HG03066 (cell line): ENCODE measurements around the gene TAOK1.
"Not testable (repeated sequence)": the region's sequence is repeated elsewhere in the genome, so short reads cannot be mapped to it uniquely, and the experiment has no call there.

ENCODE experiments used
- ATAC-seq: cut with Tn5 transposase; IDR thresholded peaks from one replicate; pipeline ENCODE4 v1.9.1; 2021; ENCODE audit warnings: low read depth; ENCODE audit not compliant: unreplicated experiment

The TAOK1 gene

DNA sequence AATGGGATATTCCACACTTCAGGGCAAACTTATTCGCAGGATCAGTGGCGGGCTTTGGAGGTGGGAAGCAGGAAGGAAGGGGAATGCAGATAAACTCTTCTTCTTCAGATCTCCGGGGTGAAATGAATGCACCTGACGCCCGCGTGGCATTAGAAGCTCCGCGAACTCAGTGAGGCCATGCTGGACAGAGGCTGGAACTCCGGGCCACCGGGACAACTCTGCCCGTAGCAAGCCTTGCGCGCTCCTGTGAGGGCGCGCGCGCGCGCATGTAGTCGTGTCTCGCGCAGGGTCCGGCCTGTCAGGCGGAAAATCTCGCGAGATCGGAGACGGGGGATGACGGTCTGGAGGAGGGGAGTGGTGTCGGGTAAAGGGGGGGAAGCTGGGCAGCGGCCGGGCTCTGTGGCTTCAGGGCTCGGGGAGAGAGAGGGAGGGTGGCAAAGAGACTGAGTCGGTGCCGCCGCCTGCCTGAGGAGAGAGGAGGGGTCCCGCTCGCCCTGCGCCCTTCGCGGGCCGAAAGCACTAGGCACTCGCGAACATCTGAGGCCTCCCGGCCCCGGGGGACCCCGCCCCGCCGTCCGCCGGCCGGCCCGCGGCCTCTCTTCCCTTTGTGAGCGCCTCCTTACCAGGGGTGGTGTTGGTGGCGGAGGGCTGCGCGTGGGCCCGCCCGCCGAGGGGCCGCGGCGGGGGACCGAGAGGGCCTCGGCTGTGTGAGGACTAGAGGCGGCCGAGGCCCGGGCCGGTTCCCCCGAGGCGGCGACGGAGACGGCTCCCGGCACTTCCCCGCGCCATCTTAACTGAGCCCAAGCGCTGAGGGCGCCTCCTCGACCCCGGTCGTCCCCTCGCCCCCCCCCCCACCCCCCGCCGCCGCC, at the start of gene TAOK1:
Gene TAOK1 (plus strand): TSS at position 382 of the 869 bp plus-strand sequence. CDS start 61,186 bp downstream, outside the sequence.
- ATAC-seq = peak; percentile 83

DNA sequence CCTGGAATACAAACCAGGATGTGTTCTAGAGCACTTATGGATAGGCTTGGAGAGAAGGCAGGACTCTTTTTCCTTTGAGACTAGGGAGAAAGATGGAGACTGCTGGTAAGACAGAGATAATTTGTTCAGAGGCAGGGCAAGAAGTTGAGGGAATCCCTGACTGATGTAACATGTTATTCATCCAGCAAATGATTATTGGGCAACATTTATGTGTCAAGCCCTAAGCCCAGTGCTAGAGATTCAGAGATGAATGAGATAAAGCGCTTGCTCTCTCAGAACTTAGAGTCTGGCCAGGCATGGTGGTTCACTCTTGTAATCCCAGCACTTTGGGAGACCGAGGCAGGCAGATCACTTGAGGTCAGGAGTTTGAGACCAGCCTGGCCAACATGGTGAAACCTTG, 48.4 kb upstream of the TAOK1 start:
- no peak for ATAC-seq

DNA sequence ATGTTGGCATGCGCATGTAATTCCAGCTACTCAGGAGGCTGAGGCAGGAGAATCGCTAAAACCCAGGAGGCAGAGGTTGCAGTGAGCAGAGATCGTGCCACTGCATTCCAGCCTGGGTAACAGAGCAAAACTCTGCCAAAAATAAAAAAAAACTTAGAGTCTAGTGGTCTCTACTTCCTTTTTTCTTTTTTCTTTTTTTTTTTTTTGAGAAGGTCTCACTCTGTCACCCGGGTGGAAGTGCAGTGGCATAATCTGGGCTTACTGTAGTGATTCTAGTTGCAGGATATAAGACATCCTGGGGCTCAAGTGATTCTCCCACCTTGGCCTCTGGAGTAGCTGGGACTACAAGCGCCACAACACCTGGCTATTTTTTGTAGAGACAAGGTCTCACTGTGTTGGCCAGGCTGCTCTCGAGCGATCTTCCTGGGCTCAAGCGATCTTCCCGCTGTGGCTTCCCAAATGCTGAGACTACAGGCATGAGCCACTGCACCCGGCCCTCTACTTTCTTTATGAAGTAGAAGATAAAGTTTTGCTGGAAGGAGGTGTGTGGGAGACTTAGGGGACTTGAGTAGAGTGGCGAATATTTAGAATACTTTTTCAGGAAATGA, 47.9 kb upstream of the TAOK1 start:
- no peak for ATAC-seq

DNA sequence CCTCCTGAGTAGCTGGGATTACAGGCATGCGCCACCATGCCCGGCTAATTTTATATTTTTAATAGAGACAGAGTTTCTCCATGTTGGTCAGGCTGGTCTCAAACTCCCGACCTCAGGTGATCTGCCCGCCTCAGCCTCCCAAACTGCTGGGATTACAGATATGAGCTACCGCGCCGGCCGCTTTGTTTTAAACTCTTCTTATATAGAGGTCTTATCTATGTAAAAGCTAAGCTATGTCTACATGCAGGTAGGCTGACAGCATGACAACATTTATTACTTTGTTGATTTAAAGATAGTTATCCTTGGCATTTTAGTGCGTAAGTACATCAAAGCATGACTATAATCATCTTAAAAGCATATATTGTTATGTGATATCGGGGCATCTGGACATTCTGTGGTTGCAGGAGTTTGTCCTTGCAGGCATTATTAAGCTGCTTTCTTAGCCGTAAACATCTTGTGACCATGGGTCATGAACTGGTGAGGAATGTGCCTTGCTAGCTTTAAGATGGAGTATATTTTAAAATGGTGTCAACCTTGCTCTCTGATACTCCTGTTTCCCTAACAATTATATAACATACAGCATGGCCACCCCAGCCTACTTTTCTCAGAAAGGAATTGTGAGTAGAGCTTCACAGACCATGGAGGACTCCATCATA, 45.8 kb upstream of the TAOK1 start:
- no peak for ATAC-seq

DNA sequence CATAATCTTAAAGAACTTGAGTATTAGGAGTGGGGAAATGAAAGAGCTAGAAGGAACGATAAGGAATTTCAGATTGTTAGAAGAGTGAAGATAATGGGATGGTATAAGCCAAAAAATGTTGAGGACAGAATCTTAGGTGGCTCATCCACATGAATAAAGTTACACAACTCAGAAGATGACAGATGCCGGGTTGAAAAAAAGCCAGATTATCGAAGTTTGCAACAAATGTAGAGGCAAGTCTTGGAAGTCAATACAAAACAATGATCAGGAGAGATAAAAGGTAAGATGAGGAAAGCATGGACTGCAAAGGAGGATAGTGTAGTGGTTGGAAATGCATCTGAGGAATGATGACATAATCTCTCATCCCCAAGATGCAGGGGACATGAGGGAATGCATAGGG, 45.1 kb upstream of the TAOK1 start:
- no peak for ATAC-seq

DNA sequence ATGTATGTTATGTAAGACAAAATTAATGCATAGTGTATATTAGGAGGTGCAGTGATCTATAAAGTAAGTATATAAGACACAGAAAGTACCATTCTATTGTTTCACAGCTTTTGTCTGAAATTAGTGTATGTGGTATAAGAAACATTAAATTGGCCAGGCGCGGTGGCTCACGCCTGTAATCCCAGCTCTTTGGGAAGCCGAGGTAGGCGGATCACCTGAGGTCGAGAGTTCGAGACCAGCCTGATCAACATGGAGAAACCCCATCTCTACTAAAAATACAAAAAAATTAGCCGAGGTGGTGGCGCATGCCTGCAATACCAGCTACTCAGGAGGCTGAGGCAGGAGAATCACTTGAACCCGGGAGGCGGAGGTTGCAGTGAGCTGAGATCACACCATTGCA, 44.7 kb upstream of the TAOK1 start:
- ATAC-seq = not testable (repeated sequence)

DNA sequence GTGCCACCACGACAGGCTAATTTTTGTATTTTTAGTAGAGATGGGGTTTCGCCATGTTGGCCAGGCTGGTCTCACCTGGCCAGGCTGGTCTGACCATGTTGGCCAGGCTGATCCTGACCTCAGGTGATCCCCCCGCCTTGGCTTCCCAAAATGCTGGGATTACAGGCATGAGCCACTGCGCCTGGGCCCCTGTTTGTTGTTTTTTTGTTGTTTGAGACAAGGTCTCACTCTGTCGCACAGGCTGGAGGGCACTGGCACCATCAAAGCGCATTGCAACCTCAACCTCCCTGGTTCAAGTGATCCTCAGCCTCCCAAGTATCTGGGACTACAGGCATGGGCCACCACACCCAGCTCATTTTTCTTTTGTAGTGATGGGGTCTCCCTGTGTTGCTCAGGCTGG, 43.7 kb upstream of the TAOK1 start:
- ATAC-seq = no peak

DNA sequence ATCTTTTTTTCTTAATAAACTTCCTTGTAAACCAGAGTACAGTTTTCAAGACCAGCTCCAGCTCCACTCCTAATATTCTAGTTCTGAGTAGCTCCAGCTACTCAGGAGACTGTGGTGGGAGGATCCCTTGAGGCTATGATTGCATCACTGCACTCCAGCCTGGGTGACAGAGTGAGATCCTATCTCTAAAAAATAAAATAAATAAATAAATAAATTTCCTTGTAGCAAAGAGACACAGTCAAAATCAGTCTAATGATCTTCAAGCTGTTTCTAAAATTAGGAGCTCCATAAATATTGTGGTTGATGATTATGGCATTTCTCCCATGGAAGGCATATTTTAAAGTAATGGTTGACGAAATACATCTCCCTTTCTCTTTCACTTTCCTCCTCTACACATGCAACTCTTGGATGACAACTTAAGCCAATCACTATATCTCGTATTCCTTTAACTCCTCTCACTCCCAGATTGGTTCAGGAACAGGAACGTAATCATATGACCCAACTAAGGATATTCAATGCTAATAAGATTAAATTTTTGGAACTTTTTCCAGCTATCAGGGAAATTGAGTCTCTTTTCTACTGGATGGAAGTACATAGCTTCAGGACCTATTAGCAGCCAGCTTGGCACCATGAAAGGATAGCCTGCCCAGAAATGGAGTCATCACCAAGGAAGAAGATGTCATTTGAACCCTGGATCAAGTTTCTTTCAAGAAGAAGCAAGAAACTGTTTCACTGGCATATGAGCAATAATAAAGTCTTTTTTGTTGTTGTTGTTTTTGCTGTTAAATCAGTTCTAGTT, 42.1 kb upstream of the TAOK1 start:
- no peak for ATAC-seq

DNA sequence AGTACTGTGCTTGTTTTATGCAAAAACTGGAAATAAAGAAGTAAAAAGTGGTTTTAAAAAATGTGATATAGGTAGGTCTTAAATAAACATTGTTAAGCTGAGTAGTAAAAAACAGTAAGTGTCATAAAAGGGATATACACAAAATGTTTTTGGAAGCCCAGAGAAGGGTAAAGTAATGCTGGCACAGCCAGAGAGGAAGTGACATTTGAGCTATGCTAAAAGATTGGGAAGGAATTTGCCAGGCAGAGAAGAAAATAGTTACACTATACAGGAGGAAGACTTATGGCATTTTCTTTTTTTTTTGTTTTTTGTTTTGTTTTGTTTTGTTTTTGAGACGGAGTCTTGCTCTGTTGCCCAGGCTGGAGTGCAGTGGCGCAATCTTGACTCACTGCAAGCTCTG, 40.8 kb upstream of the TAOK1 start:
- no peak for ATAC-seq

DNA sequence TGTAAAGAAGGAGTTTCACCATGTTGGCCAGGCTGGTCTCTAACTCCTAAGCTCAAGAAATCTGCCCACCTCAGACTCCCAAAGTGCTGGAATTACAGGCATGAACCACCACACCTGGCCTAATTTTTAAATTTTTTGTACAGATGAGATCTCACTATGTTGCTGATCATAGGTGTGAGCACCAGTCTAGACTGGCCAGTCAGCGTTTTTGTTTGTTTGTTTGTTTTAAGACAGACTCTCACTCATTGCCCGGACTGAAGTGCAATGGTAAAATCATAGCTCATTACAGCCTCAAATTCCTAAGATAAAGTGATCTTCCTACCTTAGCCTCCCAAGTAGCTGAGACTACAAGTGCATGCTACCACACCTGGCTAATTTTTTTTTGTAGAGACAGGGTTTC, 38.0 kb upstream of the TAOK1 start:
- ATAC-seq = no peak

DNA sequence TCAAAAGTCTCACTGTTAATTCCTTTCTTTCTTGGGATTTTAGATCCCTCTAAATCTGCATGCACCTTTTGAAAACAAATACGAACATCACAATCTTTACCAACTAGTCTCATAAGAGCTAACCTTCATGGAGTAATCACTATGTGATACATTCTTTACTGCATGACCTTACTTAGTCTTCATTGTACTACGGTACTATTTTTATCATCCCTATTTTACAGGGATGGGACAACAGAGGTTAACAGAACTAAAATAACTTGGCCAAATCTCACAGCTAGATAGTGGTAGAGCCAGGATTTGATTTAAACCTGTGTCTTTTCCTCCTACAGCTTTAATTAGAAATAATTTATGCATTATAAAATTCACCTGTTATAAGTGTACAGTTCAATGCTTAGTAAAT, 32.9 kb upstream of the TAOK1 start:
- no peak for ATAC-seq

DNA sequence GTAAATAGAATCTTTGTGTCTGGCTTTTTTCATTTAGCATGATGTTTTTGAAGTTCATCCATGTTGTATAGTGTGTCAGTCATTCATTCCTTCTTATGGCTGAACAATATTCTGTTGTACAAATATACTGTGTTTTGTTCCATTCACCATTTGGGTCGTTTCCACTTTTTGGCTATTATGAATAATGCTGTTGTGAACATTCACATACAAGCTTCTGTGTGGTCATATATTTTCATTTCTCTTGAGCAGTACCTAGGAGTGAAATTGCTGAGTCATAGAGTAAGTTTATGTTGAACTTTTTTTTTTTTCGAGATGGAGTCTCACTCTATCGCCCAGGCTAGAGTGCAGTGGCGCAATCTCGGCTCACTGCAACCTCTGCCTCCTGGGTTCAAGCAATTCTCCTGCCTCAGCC, 32.3 kb upstream of the TAOK1 start:
- ATAC-seq = no peak

DNA sequence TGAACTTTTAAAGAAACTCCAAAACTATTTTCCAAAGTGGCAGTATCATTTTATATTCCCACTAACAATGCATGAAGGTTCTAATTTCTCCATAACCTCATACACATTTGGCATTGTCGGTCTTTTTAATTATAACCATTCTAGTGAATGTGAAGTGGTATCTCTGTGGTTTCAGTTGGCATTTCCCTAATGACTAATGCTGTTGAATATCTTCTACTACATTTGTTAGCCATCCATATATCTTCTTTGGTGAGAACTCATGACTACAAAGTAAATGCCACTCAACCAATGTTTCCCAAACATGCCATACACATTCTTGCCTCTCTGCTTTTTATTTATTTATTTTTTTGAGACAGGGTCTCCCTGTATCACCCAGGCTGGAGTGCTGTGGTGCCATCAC, 31.7 kb upstream of the TAOK1 start:
- no peak for ATAC-seq

DNA sequence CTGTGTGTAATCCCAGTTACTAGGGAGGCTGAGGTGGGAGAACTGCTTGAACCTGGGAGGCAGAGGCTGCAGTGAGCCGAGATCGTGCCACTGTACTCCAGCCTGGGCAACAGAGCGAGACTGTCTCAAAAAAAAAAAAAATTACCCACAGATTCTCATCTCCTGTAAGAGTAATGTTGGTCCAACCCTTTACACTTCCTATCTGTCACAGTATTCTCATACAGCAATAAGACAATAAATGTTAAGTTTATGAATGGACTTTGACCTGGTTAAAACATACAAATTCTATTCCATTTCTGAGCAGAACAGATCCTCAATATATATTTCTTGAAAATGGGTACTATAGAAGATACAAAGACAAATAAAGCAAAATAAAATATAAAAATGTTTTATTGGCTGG, 30.4 kb upstream of the TAOK1 start:
- ATAC-seq = no peak

DNA sequence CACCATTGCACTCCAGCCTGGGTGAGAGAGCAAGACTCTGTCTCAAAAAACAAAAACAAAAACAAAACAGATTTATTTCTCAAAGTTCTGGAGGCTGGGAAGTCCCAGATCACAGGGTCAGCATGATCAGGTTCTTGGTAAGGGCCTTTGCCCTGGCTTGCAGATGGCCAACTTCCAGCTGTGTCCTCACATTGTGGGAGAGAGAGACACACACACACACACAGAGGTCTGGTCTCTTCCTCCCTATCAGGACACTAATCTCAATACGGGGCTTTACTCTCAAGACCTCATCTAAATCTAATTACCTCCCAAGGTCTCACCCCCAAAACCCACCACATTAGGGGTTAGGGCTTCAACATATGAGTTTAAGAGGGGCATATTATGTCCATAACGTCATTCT, 26.4 kb upstream of the TAOK1 start:
- no peak for ATAC-seq

DNA sequence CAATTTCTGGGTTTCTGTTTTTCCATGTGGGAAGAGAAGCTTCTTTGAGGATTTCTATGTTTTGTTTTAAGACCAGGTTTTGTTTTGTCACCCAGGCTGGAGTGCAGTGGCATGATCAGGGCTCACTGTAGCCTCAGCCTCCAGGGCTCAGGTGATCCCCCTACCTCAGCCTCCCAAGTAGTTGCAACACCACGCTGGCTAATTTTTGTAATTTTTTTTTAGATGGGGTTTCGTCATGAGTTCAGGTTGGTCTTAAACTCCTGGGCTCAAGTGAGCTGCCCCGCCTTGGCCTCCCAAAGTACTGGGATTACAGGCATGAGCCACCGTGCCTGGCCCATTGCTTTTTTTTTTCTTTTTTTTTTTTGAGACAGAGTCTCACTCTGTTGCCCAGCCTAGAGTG, 25.5 kb upstream of the TAOK1 start:
- ATAC-seq = no peak

DNA sequence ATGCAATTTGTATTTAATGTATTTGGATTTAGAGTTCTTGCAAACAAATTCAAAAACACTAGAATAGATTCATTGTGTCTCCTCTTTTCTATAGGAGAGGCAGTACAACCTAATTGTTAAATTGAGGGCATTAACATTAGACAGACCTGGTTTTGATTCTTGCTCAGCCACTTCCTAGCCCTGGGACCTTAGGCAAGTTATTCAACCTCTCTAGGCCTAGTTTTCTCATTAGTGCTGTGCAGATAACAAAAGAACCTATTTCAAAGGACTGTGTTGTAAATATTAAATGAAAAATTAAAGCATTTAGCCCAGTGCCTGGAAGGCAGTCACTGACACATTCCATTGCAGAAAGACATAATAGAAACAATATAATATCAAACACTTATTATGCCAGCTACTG, 22.0 kb upstream of the TAOK1 start:
- ATAC-seq = no peak

DNA sequence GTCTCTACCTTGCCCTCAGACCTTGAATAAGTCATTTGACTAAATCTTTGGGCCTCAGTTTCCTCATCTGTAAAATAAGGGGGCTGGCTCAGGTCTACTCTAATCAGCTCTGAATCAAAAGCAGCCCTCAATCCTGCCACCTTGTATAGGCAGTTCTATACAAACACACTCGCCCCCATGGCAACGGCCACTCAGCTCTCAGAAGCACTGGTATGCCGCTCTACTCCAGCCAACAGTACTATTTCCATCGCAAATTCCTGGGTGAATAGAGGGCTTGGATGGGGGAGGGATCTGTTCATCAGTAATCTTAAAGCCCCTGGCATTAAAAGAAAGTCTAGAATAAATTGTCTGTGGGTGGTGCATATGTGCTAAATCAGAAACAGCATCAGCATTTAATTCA, 21.2 kb upstream of the TAOK1 start:
- ATAC-seq = no peak

DNA sequence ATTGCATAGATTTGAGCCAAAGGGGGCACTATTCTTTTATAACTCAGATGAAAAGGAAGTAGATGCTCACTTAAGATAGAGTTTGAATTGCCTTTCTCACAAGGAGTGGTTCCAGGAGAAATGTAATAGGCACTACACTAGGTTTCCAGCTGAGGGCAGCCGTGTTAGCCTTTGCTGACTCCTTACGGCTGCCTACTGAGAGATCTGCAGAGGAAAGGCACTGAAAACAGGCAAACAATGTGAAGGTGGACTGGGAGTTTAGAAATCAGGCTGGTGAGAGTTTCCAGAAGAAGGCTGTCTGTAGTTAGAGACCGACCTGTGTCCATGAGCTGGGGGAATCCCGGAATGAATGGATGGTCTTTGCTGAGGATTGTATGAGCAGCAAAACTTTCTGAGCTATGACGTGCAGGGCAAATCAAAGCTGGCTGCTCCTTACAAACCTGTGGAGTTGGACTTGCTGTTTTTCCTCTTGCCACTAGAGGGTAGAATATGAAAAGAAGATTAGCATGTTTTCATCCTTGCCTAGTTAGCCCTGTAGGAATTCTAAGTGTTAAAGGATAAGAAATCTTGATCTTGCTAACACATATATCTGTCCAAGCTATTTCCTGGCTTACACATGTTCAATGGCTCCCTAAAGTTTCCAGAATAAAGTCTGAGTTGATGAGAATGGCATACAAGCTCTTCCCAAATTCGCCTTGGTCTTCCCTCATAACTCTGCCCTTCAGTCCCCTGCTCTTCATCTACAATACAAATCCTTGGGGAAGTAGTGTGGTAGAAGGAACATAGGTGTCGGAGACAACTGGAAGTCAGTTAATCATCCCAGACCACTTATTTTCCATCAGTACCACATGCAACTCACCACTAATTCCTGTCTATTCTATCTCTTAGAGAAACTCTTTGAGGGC, 20.1 kb upstream of the TAOK1 start:
- peak; percentile 58 for ATAC-seq
